GM23338 (cell line): ENCODE results near the gene ATP6V1F. TPM values are rescaled to one million over a fixed set of nuclear protein-coding genes. Genes with fewer than 3 reads are reported as not detected.

Experiments used
- ATAC-seq: fragments of 200-7000 bp; cut with Tn5 transposase; 3 replicates; pipeline ENCODE4 v1.9.1; 2020
- DNase-seq: peaks from one replicate; pipeline ENCODE4 v3.0.0-alpha.2; 2015; ENCODE audit warnings: low spot score
- H2AFZ ChIP-seq: fragments of 200-600 bp; sonication (generic); 2 replicates; pipeline ENCODE4 v1.8.0; 2016; ENCODE audit warnings: antibody characterized with exemption, mild to moderate bottlenecking, moderate library complexity
- H3F3A ChIP-seq: fragments of 200-600 bp; sonication (generic); replicated peaks from 2 replicates; pipeline ENCODE4 v1.8.0; 2017; ENCODE audit warnings: antibody characterized with exemption, mixed run types, low read depth
- H3K27ac ChIP-seq: fragments of 200-600 bp; sonication (generic); 2 replicates; pipeline ENCODE4 v1.6.1; 2016; ENCODE audit warnings: low read depth
- H3K27me3 ChIP-seq: fragments of 200-600 bp; sonication (generic); 2 replicates; pipeline ENCODE4 v1.8.0; 2016; ENCODE audit warnings: mild to moderate bottlenecking, mixed run types, moderate library complexity; ENCODE audit not compliant: insufficient read depth
- H3K36me3 ChIP-seq: fragments of 200-600 bp; sonication (generic); 2 replicates; pipeline ENCODE4 v1.8.0; 2016; ENCODE audit warnings: mild to moderate bottlenecking; ENCODE audit not compliant: insufficient read depth
- H3K4me1 ChIP-seq: fragments of 200-600 bp; sonication (generic); 2 replicates; pipeline ENCODE4 v1.8.0; 2016; ENCODE audit warnings: mild to moderate bottlenecking, moderate library complexity; ENCODE audit not compliant: insufficient read depth
- H3K4me2 ChIP-seq: fragments of 200-600 bp; sonication (generic); 2 replicates; pipeline ENCODE4 v1.7.1; 2017; ENCODE audit warnings: mixed run types
- H3K4me3 ChIP-seq: fragments of 200-600 bp; sonication (generic); 2 replicates; pipeline ENCODE4 v1.6.1; 2016; ENCODE audit warnings: mixed run types
- H3K79me2 ChIP-seq: fragments of 200-600 bp; sonication (generic); replicated peaks from 2 replicates; pipeline ENCODE4 v1.8.0; 2017; ENCODE audit warnings: mild to moderate bottlenecking; ENCODE audit not compliant: insufficient read depth
- H3K9me2 ChIP-seq: fragments of 200-600 bp; sonication (generic); 2 replicates; pipeline ENCODE4 v1.8.0; 2017; ENCODE audit not compliant: insufficient read depth
- H4K20me1 ChIP-seq: fragments of 200-600 bp; sonication (generic); replicated peaks from 2 replicates; pipeline ENCODE4 v1.8.0; 2017; ENCODE audit warnings: mild to moderate bottlenecking; ENCODE audit not compliant: insufficient read depth
- H3K27ac Mint-ChIP-seq: 2 replicates; pipeline ENCODE4 v1.8.0; 2020; ENCODE audit warnings: inconsistent platforms, mild to moderate bottlenecking, moderate library complexity, mixed read lengths
- H3K27me3 Mint-ChIP-seq: 3 replicates; pipeline ENCODE4 v1.8.0; 2022; ENCODE audit warnings: low read depth, mild to moderate bottlenecking, moderate library complexity, mixed read lengths, inconsistent platforms; ENCODE audit not compliant: insufficient read depth, poor library complexity
- H3K36me3 Mint-ChIP-seq: 3 replicates; pipeline ENCODE4 v1.8.0; 2021; ENCODE audit warnings: low read depth, mild to moderate bottlenecking, inconsistent platforms, moderate library complexity, mixed read lengths
- H3K4me1 Mint-ChIP-seq: 3 replicates; pipeline ENCODE4 v1.8.0; 2020; ENCODE audit warnings: mild to moderate bottlenecking, inconsistent platforms, mixed read lengths
- H3K4me3 Mint-ChIP-seq: 3 replicates; pipeline ENCODE4 v1.8.0; 2021; ENCODE audit warnings: moderate library complexity, mild to moderate bottlenecking, inconsistent platforms, mixed read lengths
- H3K9me3 Mint-ChIP-seq: 3 replicates; pipeline ENCODE4 v1.8.0; 2020; ENCODE audit warnings: moderate library complexity, mild to moderate bottlenecking, inconsistent platforms, mixed read lengths
- CREB1 ChIP-seq: fragments of 250-450 bp; sonication (Bioruptor Pico); IDR thresholded peaks from 2 replicates; pipeline ENCODE4 v1.5.0; 2020; ENCODE audit warnings: low read depth, mild to moderate bottlenecking, moderate library complexity
- ETS1 ChIP-seq: IDR thresholded peaks from 2 replicates; pipeline ENCODE4 v1.6.1; 2016; ENCODE audit warnings: antibody characterized with exemption
- NANOG ChIP-seq: IDR thresholded peaks from 2 replicates; pipeline ENCODE4 v1.6.1; 2016; ENCODE audit warnings: antibody characterized with exemption, borderline replicate concordance
- POLR2AphosphoS5 ChIP-seq: IDR thresholded peaks from 2 replicates; pipeline ENCODE4 v1.6.1; 2016; ENCODE audit warnings: antibody characterized with exemption, low read depth
- REST ChIP-seq: IDR thresholded peaks from one replicate; pipeline ENCODE4 v1.6.1; 2018; ENCODE audit warnings: antibody characterized with exemption; ENCODE audit not compliant: unreplicated experiment
- ZNF114 ChIP-seq: fragments of 250-450 bp; sonication (Bioruptor Pico); IDR thresholded peaks from 2 replicates; pipeline ENCODE4 v1.5.0; 2020; ENCODE audit warnings: mild to moderate bottlenecking, moderate library complexity
- ZNF462 ChIP-seq: fragments of 250-450 bp; sonication (Bioruptor Pico); IDR thresholded peaks from 2 replicates; pipeline ENCODE4 v1.5.0; 2020; ENCODE audit warnings: mild to moderate bottlenecking, moderate library complexity
- polyA plus RNA-seq: library from polyadenylated mRNA; unstranded; fragments of >200 nt; fragmentation: Nextera tagmentation; extraction: Ambion mirVana; gene quantifications from 2 replicates; pipeline ENCODE4 v1.2.1, GENCODE V29; 2016
- total RNA-seq: library from RNA; depleted of rRNA; stranded (reverse); fragments of >200 nt; shearing (Covaris generic); gene quantifications from 2 replicates; pipeline ENCODE4 v1.2.3, GENCODE V29; 2014

ATP6V1F gene
- total and polyA plus RNA-seq, 2 experiments from 2014 or later: 66.5 to 271 TPM

DNA sequence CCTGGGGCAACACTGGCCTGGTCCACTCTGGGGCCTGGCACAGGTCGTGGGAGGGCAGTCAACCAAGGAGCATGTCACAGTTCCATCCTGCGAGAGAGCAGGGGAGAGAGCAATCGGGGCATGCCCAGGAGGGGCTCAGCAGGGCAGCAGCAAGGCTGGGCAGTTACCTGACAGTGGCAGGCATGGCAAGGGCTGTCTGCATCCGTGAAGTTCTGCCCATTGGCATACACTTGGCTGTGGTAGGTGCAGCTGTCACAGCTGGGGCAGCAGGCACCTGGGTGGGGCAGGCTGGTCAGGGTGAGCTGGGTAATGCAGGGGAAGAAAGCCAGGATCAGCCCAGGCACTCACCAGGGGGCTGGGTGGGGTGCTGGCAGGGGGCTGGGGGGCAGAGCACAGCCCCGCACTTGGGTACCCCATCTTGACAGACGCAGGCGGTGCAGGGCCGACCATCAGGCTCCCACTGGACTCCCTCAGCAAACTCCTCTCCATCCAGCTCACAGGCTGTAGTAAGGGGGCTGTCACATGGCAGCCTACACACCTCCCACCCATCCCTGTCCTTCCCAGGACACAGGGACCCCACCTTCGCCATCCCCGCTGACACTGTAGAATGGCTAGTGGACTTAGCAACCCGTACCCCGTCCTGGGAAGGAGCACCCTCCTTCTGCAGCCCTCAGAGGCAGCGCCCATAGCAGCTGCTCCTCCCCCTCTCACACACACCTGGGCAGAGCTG is 30.0 kb downstream of the ATP6V1F start:
- Histone ChIP-seq H3K27me3 (peaks cover 10% of the 10 kb centered on the region; the same call in 1 of the 2 replicates), H3K27ac (no peak overlapping the region)
- H3K36me3 Mint-ChIP-seq: no peaks in the 10 kb centered on the region

DNA sequence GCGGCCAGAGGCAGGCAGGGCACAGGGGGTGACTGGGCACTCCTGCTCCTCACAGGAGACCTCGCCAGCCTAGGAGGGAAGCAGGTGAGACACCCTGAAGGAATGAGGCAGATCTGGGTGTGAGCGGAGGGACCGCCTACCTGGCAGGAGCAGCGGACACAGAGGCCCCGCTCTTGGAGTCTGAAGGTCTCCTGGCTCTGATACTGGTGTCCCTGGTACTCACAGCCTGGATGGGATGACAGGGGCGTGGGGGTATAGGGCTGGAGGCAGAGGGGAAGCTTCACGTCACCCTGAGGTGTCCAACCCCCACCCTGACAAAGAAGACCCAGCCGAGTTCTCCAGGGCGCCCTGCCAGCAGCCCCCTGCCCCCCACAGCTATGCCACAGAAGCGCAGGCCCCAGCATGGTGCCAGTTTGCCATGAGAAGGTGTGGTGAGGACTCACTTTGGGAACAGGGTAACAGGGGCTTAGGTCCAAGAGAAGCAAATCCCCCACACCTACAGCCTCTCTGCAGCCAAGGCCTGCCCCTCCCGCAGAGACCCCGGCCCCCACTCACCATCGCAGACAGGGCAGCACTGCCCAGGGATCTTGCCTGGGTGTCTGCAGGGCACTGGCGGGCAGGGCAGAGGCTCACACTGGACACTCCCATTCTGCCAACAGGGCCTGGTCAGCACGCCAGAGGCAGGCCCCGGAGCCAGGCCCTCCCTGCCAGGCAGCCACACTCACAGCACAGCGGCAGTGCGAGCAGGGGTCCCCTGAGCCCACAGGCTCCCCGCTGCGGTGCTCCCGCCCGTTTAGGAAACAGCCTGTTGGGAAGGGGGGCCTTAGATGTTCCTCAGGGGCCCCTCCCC is 30.8 kb downstream of the ATP6V1F start:
- H3K27me3 Mint-ChIP-seq: peaks cover 9% of the 10 kb centered on the region
- Histone ChIP-seq H3K4me3 (no peak overlapping the region), H3K79me2 (no peaks in the 10 kb centered on the region), H3K9me2 (no peaks in the 10 kb centered on the region), H3K4me1 (peaks cover 12% of the 10 kb centered on the region; the same call in 1 of the 2 replicates), H3K27ac (no peak overlapping the region), H2AFZ (no peak overlapping the region), H3K4me2 (no peak overlapping the region), H3K36me3 (0 out of 2 replicates have a peak, but pooled peaks cover 3% of the 10 kb centered on the region), H4K20me1 (no peaks in the 10 kb centered on the region), H3F3A (no peaks in the 10 kb centered on the region), H3K27me3 (peaks cover 10% of the 10 kb centered on the region; the same call in 1 of the 2 replicates)
- DNase-seq (no peak), ATAC-seq (no peak)
- peaks cover 3% of the 10 kb centered on the region for H3K36me3 Mint-ChIP-seq
- no peak overlapping the region for H3K27ac Mint-ChIP-seq
- H3K4me1 Mint-ChIP-seq: no peaks in the 10 kb centered on the region; the same call in 2 of the 3 replicates
- TF ChIP-seq CREB1 (CRISPR knock-in tag) (no peak), REST (no peak), ETS1 (no peak), ZNF114 (CRISPR knock-in tag) (no peak), ZNF462 (CRISPR knock-in tag) (no peak), NANOG (no peak), POLR2AphosphoS5 (no peak)
- peaks cover 3% of the 10 kb centered on the region; the same call in 2 of the 3 replicates for H3K9me3 Mint-ChIP-seq
- H3K4me3 Mint-ChIP-seq: no peak overlapping the region

More for the DNA sequence above, 30.0 kb downstream of the ATP6V1F start:
- no peak for ATAC-seq
- Histone ChIP-seq H3K4me3 (no peak overlapping the region), H3K4me1 (peaks cover 12% of the 10 kb centered on the region; the same call in 1 of the 2 replicates), H2AFZ (no peak overlapping the region), H3K36me3 (no peaks in the 10 kb centered on the region), H3K4me2 (no peak overlapping the region), H3K9me2 (no peaks in the 10 kb centered on the region), H3F3A (0 out of 2 replicates have a peak, but pooled peaks cover 6% of the 10 kb centered on the region), H4K20me1 (no peaks in the 10 kb centered on the region), H3K79me2 (no peaks in the 10 kb centered on the region)
- no peak for DNase-seq
- Mint-ChIP-seq H3K27ac (no peak overlapping the region), H3K9me3 (no peaks in the 10 kb centered on the region; the same call in 2 of the 3 replicates), H3K27me3 (peaks cover 9% of the 10 kb centered on the region), H3K4me1 (no peaks in the 10 kb centered on the region; the same call in 2 of the 3 replicates), H3K4me3 (no peak overlapping the region)
- TF ChIP-seq CREB1 (CRISPR knock-in tag): no peak
